Neuronal stem cell (in vitro differentiated cells): ENCODE measurements around the gene MSMP.

Experiments used
- DNase-seq: peaks from one replicate; pipeline ENCODE4 v3.0.0-alpha.2; 2013; ENCODE audit warnings: low spot score
- H2AFZ ChIP-seq: one replicate; pipeline ENCODE4 v1.6.1; 2013; ENCODE audit warnings: mild to moderate bottlenecking, low read length, inconsistent platforms
- H2AK5ac ChIP-seq: 2 replicates; pipeline ENCODE4 v1.6.1; 2013; ENCODE audit warnings: low read depth, mild to moderate bottlenecking, inconsistent platforms, low read length, moderate library complexity, mixed read lengths
- H2BK120ac ChIP-seq: 2 replicates; pipeline ENCODE4 v1.6.1; 2013; ENCODE audit warnings: low read depth, mild to moderate bottlenecking, inconsistent platforms, low read length, moderate library complexity, mixed read lengths
- H2BK12ac ChIP-seq: one replicate; pipeline ENCODE4 v1.6.1; 2013; ENCODE audit warnings: low read length, inconsistent platforms
- H2BK15ac ChIP-seq: 2 replicates; pipeline ENCODE4 v1.6.1; 2013; ENCODE audit warnings: mild to moderate bottlenecking, low read length, inconsistent platforms, mixed read lengths
- H2BK5ac ChIP-seq: one replicate; pipeline ENCODE4 v1.6.1; 2013; ENCODE audit warnings: inconsistent platforms, mild to moderate bottlenecking, low read length, moderate library complexity
- H3K14ac ChIP-seq: one replicate; pipeline ENCODE4 v1.6.1; 2013; ENCODE audit warnings: low read length, inconsistent platforms
- H3K18ac ChIP-seq: 2 replicates; pipeline ENCODE4 v1.6.1; 2013; ENCODE audit warnings: low read length, inconsistent platforms
- H3K23ac ChIP-seq: 2 replicates; pipeline ENCODE4 v1.6.1; 2013; ENCODE audit warnings: low read depth, mild to moderate bottlenecking, mixed read lengths, low read length, inconsistent platforms; ENCODE audit not compliant: poor library complexity
- H3K27ac ChIP-seq: replicated peaks from 3 replicates; pipeline ENCODE4 v1.5.1; 2013; ENCODE audit warnings: low read length, inconsistent platforms
- H3K27me3 ChIP-seq, 3 experiments: 2 replicates each; pipeline ENCODE4 v1.6.1; 2013; ENCODE audit warnings: low read length in 3 of 3, mild to moderate bottlenecking in 2 of 3, inconsistent platforms in 1 of 3, low read depth in 1 of 3, mixed read lengths in 1 of 3, moderate library complexity in 1 of 3; ENCODE audit not compliant: control insufficient read depth in 3 of 3, insufficient read depth in 3 of 3
- H3K36me3 ChIP-seq, 2 donors: replicated peaks in 1 of 2; 2 replicates each; pipeline ENCODE4 v1.6.1; 2013; ENCODE audit warnings: low read length in 2 of 2; ENCODE audit not compliant: control insufficient read depth in 2 of 2, insufficient read depth in 2 of 2
- H3K4ac ChIP-seq: 2 replicates; pipeline ENCODE4 v1.6.1; 2013; ENCODE audit warnings: inconsistent platforms, mild to moderate bottlenecking, low read length, moderate library complexity
- H3K4me1 ChIP-seq, 2 donors: 1 replicate in 1 of 2; 2 replicates in 1 of 2; pipeline ENCODE4 v1.6.1; 2013; ENCODE audit warnings: low read length in 2 of 2, low read depth in 1 of 2; ENCODE audit not compliant: control insufficient read depth in 2 of 2, insufficient read depth in 1 of 2
- H3K4me2 ChIP-seq: one replicate; pipeline ENCODE4 v1.6.1; 2013; ENCODE audit warnings: mild to moderate bottlenecking, low read length, inconsistent platforms; ENCODE audit not compliant: insufficient read depth, poor library complexity, severe bottlenecking
- H3K4me3 ChIP-seq, 2 donors: 2 replicates each; pipeline ENCODE4 v1.5.1; 2013; ENCODE audit warnings: low read length in 2 of 2, mild to moderate bottlenecking in 2 of 2, inconsistent platforms in 1 of 2, moderate library complexity in 1 of 2
- H3K79me1 ChIP-seq: one replicate; pipeline ENCODE4 v1.6.1; 2013; ENCODE audit warnings: low read depth, mild to moderate bottlenecking, inconsistent platforms, low read length, moderate library complexity
- H3K9ac ChIP-seq: one replicate; pipeline ENCODE4 v1.6.1; 2013; ENCODE audit warnings: mild to moderate bottlenecking, low read depth, low read length, inconsistent platforms; ENCODE audit not compliant: poor library complexity
- H3K9me3 ChIP-seq, 2 donors: replicated peaks in 1 of 2; 2 replicates each; pipeline versions ENCODE3 to v1.6.1; 2013; ENCODE audit warnings: low read length in 2 of 2, mild to moderate bottlenecking in 2 of 2, inconsistent platforms in 1 of 2, low read depth in 1 of 2, mixed read lengths in 1 of 2, moderate library complexity in 1 of 2; ENCODE audit not compliant: control insufficient read depth in 2 of 2, insufficient read depth in 1 of 2
- H4K8ac ChIP-seq: one replicate; pipeline ENCODE4 v1.6.1; 2013; ENCODE audit warnings: low read depth, mild to moderate bottlenecking, inconsistent platforms, low read length, moderate library complexity
- H4K91ac ChIP-seq: one replicate; pipeline ENCODE4 v1.6.1; 2013; ENCODE audit warnings: low read length, low read depth, mild to moderate bottlenecking, inconsistent platforms; ENCODE audit not compliant: poor library complexity
- WGBS, 2 donors: extraction: QIAGEN DNeasy Blood & Tissue Kit; methylation state at CpG; one replicate each; pipeline ENCODE4 v1.1.7; 2013; ENCODE audit warnings: missing lambda C conversion rate in 2 of 2, mixed read lengths in 1 of 2; ENCODE audit not compliant: insufficient read length in 2 of 2, insufficient replicate concordance in 1 of 2; ENCODE audit errors: extremely low coverage in 2 of 2; 5-methylcytosine and 5-hydroxymethylcytosine counted together

MSMP gene

DNA sequence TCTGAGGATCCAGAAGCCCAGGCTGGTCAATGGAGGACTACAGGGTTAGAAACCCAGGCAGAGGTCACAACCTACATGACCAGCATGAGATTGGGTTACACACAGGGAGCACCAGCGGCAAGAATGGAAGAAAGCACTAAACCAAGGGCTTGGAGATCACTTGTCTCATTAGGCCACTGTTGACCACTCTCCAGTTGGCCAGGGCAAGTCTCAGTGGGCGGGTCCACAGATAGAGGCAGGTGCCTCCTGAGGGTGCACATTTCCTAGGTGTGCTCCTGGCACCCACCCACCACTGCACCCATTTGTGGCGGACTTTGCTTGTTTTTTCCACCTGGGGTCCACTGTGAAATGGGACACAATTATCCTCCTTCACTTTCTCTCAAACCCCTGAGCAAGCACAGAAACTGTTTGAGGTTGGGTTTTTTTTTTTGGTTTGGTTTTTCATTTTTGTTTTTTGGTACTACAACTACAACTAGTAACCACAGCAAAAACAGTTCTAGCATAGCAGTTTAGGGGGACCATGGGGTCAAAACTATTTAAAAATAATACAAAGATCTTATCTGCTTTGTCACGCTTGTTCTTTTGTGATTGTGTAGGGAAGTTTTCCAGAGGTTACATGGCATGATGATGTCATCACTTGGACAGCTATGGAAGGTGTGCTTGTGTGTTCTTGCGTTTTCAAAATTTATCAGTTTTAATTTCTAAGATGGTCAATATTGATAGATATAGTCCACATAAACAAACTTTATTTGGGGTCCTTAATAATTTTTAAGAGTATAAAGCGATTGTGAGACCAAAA, 43.4 kb upstream of the MSMP start:
- Histone ChIP-seq H2BK12ac (no peak overlapping the region), H3K79me1 (peaks cover under 1% of the 10 kb centered on the region), H3K14ac (no peak overlapping the region), H3K9me3 (no peaks in the 10 kb centered on the region), H2AK5ac (no peak overlapping the region), H2BK5ac (no peak overlapping the region), H4K8ac (no peak overlapping the region), H3K23ac (no peak overlapping the region), H3K4me3 (no peak overlapping the region), H3K4me1 (no peaks in the 10 kb centered on the region), H2BK120ac (no peak overlapping the region), H4K91ac (no peak overlapping the region), H3K18ac (no peak overlapping the region), H2AFZ (no peak overlapping the region), H3K36me3 (peaks cover 0 to 18% of the 10 kb centered on the region in 2 donors), H3K4ac (no peak overlapping the region), H3K27me3 (peaks cover 0 to 53% (median 0%) of the 10 kb centered on the region in 3 experiments), H3K27ac (no peak overlapping the region), H3K4me2 (no peak overlapping the region), H2BK15ac (no peak overlapping the region), H3K9ac (no peak overlapping the region)
- no peak for DNase-seq
- no CpG with 5 or more reads among the region's 6 CpGs for whole genome bisulfite sequencing, 2 donors

DNA sequence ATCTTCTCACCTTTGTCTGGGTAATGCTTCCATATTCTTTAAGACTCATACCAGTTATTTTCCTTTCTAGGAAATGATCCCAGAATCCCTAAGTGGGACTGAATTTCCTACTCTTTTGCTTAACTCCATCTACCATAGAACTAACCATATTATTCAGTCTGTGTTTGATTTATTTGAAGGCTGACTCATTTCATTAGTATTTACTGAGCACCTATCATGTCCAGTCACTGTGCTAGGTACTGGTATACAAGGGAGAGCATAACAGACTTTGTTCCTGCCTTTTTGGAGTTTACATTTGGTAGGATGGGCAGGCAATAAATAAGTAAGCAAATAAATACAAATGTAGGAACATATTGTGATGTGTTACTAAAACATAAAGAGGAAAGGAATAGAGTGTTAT, 41.6 kb upstream of the MSMP start:
- H3K36me3 ChIP-seq: peaks cover 0 to 9% of the 10 kb centered on the region in 2 donors
- H2AFZ ChIP-seq: no peak overlapping the region
- H2AK5ac ChIP-seq: no peak overlapping the region
- H3K4me3 ChIP-seq: no peak overlapping the region
- H3K4me2 ChIP-seq: no peak overlapping the region
- H4K91ac ChIP-seq: no peak overlapping the region
- H3K9me3 ChIP-seq: no peaks in the 10 kb centered on the region
- peaks cover 2% of the 10 kb centered on the region for H3K79me1 ChIP-seq
- no peak overlapping the region for H3K18ac ChIP-seq
- no peak overlapping the region for H2BK5ac ChIP-seq
- no peak overlapping the region for H2BK120ac ChIP-seq
- H4K8ac ChIP-seq: no peak overlapping the region
- DNase-seq: no peak
- no peak overlapping the region for H3K27ac ChIP-seq
- no peak overlapping the region for H2BK15ac ChIP-seq
- no peak overlapping the region for H2BK12ac ChIP-seq
- no peak overlapping the region for H3K23ac ChIP-seq
- no peak overlapping the region for H3K4ac ChIP-seq
- H3K9ac ChIP-seq: no peak overlapping the region
- H3K27me3 ChIP-seq: peaks cover 0 to 39% (median 0%) of the 10 kb centered on the region in 3 experiments
- H3K4me1 ChIP-seq: peaks cover 3 to 4% of the 10 kb centered on the region in 2 donors
- H3K14ac ChIP-seq: no peak overlapping the region

DNA sequence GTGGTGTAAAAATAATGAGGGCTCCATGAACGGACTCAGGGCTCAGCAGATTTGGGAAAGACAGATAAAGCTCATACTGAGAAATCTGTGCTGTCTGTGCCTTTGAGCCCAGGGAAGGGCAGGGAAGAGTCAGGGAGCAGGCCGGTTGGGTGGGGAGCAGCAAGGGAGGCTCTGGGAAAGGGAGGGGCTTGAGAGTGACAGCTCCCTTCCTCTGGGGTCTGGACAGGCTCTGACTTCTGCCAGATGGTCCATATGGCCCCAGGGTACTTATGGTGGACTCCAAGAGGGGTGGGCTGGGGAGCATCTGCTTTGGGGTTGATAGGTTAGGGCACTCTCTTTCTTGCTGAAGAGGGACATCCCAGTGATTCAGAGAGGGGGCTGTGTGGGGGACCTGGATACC, 39.4 kb upstream of the MSMP start:
- Histone ChIP-seq H3K27ac (no peak overlapping the region), H2BK12ac (no peak overlapping the region), H3K4me3 (no peak overlapping the region)

DNA sequence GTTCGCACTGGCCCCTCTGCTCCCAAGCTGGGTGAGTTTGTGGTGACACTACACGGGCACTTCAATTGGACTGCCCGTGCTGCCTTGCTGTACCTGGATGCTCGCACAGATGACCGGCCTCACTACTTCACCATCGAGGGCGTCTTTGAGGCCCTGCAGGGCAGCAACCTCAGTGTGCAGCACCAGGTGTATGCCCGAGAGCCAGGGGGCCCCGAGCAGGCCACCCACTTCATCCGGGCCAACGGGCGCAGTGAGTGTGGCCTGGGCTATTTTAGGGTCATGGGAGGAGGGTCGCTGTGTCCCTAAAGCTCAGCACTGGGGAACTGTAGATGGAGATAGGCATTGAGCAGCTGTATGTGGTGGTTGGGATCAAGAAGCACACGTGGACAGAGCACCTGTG, 38.8 kb upstream of the MSMP start:
- Histone ChIP-seq H2BK15ac (no peak overlapping the region), H3K9me3 (no peaks in the 10 kb centered on the region), H2BK120ac (no peak overlapping the region), H3K14ac (no peak overlapping the region), H3K36me3 (peaks cover 0 to 4% of the 10 kb centered on the region in 2 donors), H3K4me3 (peak overlapping the region in 1 of 2 donors; percentile 3), H2BK5ac (peak overlapping the region; percentile 27), H3K9ac (peak overlapping the region; percentile 53), H2AFZ (no peak overlapping the region), H3K27ac (no peak overlapping the region), H4K91ac (no peak overlapping the region), H3K23ac (no peak overlapping the region), H3K79me1 (peaks cover 2% of the 10 kb centered on the region), H3K27me3 (peaks cover 0 to 19% (median 0%) of the 10 kb centered on the region in 3 experiments), H3K4me2 (no peak overlapping the region), H4K8ac (no peak overlapping the region), H3K4ac (no peak overlapping the region), H2AK5ac (no peak overlapping the region), H3K4me1 (peaks cover 6 to 7% of the 10 kb centered on the region in 2 donors), H2BK12ac (no peak overlapping the region), H3K18ac (no peak overlapping the region)
- WGBS, 2 donors: no CpG with 5 or more reads among the region's 14 CpGs
- DNase-seq: no peak

More for the DNA sequence above, 39.4 kb upstream of the MSMP start:
- H3K27me3 ChIP-seq: peaks cover 0 to 19% (median 0%) of the 10 kb centered on the region in 3 experiments
- no peak overlapping the region for H3K14ac ChIP-seq
- no peak overlapping the region for H2BK5ac ChIP-seq
- H2BK120ac ChIP-seq: no peak overlapping the region
- no peak overlapping the region for H4K8ac ChIP-seq
- no peak overlapping the region for H3K4ac ChIP-seq
- H3K18ac ChIP-seq: no peak overlapping the region
- no peak overlapping the region for H2BK15ac ChIP-seq
- H3K9me3 ChIP-seq: no peaks in the 10 kb centered on the region
- no CpG with 5 or more reads among the region's 2 CpGs for WGBS, 2 donors
- H3K23ac ChIP-seq: no peak overlapping the region
- peaks cover 2% of the 10 kb centered on the region for H3K79me1 ChIP-seq
- no peak for DNase-seq
- H3K36me3 ChIP-seq: peaks cover 0 to 4% of the 10 kb centered on the region in 2 donors
- no peak overlapping the region for H2AK5ac ChIP-seq
- no peak overlapping the region for H3K4me2 ChIP-seq
- H3K4me1 ChIP-seq: peaks cover 6 to 7% of the 10 kb centered on the region in 2 donors
- no peak overlapping the region for H4K91ac ChIP-seq
- no peak overlapping the region for H3K9ac ChIP-seq
- no peak overlapping the region for H2AFZ ChIP-seq
